ENCODE measurements around the gene ZBTB24.

- no peak for TF ChIP-seq EZH2 (IDR thresholded peaks at IDR 0.05; ENCODE audit: insufficient read depth, poor library complexity, severe bottlenecking)
- TF ChIP-seq EZH2phosphoT487 (IDR thresholded peaks at IDR 0.05; ENCODE audit: insufficient read depth, low read depth), result no peak
These were observed 41.8 kb downstream of the ZBTB24 start for GRCh38 chr6:109441069-109441816.
